Smooth muscle cell of bladder (primary cell): Measurements from ENCODE around the gene TRAPPC4. TPM values are rescaled to one million over a fixed set of nuclear protein-coding genes. Genes with fewer than 3 reads are reported as not detected.

Experiments used
- total RNA-seq: library from RNA; depleted of rRNA; stranded (reverse); fragments of >200 nt; gene quantifications from 2 replicates; pipeline ENCODE4 v1.2.3, GENCODE V29; 2014

The TRAPPC4 gene
- 112 and 118 TPM in 2 replicates for total RNA-seq

GRCh38 chr11:119018074-119018938 lies at the start of gene TRAPPC4, which contains the start of gene RPS25:
TRAPPC4 (plus strand) TSS chr11:119018766; CDS start chr11:119018796, 30 bp downstream.
RPS25 (minus strand) TSS chr11:119018343; CDS start chr11:119018284, 59 bp downstream.

GRCh38 chr11:118971646-118972045 lies 46.9 kb upstream of the TRAPPC4 start, which contains the start of gene FOXR1:
FOXR1 (plus strand) TSS chr11:118971761; CDS start chr11:118971932, 171 bp downstream.

GRCh38 chr11:118997627-118998387 lies 20.8 kb upstream of the TRAPPC4 start, which contains the start of gene CENATAC:
CENATAC (plus strand) TSS chr11:118998138; CDS start chr11:118998198, 60 bp downstream.

GRCh38 chr11:119030329-119031047 lies 11.9 kb downstream of the TRAPPC4 start, which contains the start of gene SLC37A4:
SLC37A4 (minus strand) TSS chr11:119030877.

GRCh38 chr11:119057000-119057769 lies 38.6 kb downstream of the TRAPPC4 start, which contains the start of gene HYOU1:
HYOU1 (minus strand) TSS chr11:119057205; CDS start chr11:119056160, 1,045 bp downstream.

GRCh38 chr11:119067371-119068222 lies 49.0 kb downstream of the TRAPPC4 start, which contains the start of gene VPS11:
VPS11 (plus strand) TSS chr11:119067818; CDS start chr11:119067824, 6 bp downstream.

Other genes with a start within 250 kb of the TRAPPC4 start
- gene DDX6, start 227.6 kb upstream of the TRAPPC4 start, total RNA-seq = 74.2 and 104 TPM in 2 replicates
- gene CXCR5, start 134.9 kb upstream of the TRAPPC4 start, total RNA-seq = not detected in 2 replicates
- gene BCL9L, start 92.8 kb upstream of the TRAPPC4 start, total RNA-seq = 20.8 and 29.3 TPM in 2 replicates
- gene UPK2, start 62.5 kb upstream of the TRAPPC4 start, total RNA-seq = not detected in 2 replicates
- gene FOXR1, start 47.0 kb upstream of the TRAPPC4 start, total RNA-seq = not detected in 2 replicates
- gene CENATAC, start 20.6 kb upstream of the TRAPPC4 start, total RNA-seq = 20.6 and 21.8 TPM in 2 replicates
- 746 and 870 TPM in 2 replicates for gene RPS25, start 423 bp upstream of the TRAPPC4 start, total RNA-seq
- gene SLC37A4, start 12.1 kb downstream of the TRAPPC4 start, total RNA-seq = 6.0 and 7.3 TPM in 2 replicates
- 126 and 138 TPM in 2 replicates for gene HYOU1, start 38.4 kb downstream of the TRAPPC4 start, total RNA-seq
- gene VPS11, start 49.1 kb downstream of the TRAPPC4 start, total RNA-seq = 30.7 and 31.9 TPM in 2 replicates
- gene HMBS, start 66.1 kb downstream of the TRAPPC4 start, total RNA-seq = 4.7 and 6.7 TPM in 2 replicates
- gene DPAGT1, start 83.1 kb downstream of the TRAPPC4 start, total RNA-seq = 9.5 and 14.4 TPM in 2 replicates
- 1.7 and 1.8 TPM in 2 replicates for gene C2CD2L, start 88.6 kb downstream of the TRAPPC4 start, total RNA-seq
- gene HINFP, start 102.8 kb downstream of the TRAPPC4 start, total RNA-seq = 12.7 and 14.3 TPM in 2 replicates
- 0.14 and 0.18 TPM in 2 replicates for gene ABCG4, start 130.3 kb downstream of the TRAPPC4 start, total RNA-seq
- 14.4 and 17.7 TPM in 2 replicates for gene NLRX1, start 150.0 kb downstream of the TRAPPC4 start, total RNA-seq
- 0.14 and 0.18 TPM in 2 replicates for gene NHERF4, start 166.7 kb downstream of the TRAPPC4 start, total RNA-seq
- gene CBL, start 187.6 kb downstream of the TRAPPC4 start, total RNA-seq = 4.7 TPM in 2 replicates